Spleen (tissue), 7 donors: ENCODE results near the gene TAF7.

ENCODE experiments used
- CTCF ChIP-seq, 11 experiments: fragments of 200-600 bp in 7 of 11; fragments of 450-650 bp in 4 of 11; sonication (generic) in 4 of 11; IDR thresholded peaks in 8 of 11; conservative IDR thresholded peaks in 3 of 11; 1 replicate in 7 of 11; 2 replicates in 4 of 11; pipeline versions ENCODE4 v1.4.0 to v1.8.0; 2016 to 2021; ENCODE audit warnings: antibody characterized with exemption in 11 of 11, inconsistent platforms in 4 of 11, mild to moderate bottlenecking in 1 of 11
- POLR2A ChIP-seq, 3 donors: fragments of 450-650 bp; IDR thresholded peaks; one replicate each; pipeline ENCODE4 v1.5.1; 2017; ENCODE audit warnings: antibody characterized with exemption in 3 of 3, mild to moderate bottlenecking in 1 of 3
- donor health status: DM: no; HTN: no; CAD: no; lungs with moderate emphysema.
- donor health status: DM: no; HTN: no; CAD: no.
- donor health status: DM: no; HTN: no; CAD: no.

DNA sequence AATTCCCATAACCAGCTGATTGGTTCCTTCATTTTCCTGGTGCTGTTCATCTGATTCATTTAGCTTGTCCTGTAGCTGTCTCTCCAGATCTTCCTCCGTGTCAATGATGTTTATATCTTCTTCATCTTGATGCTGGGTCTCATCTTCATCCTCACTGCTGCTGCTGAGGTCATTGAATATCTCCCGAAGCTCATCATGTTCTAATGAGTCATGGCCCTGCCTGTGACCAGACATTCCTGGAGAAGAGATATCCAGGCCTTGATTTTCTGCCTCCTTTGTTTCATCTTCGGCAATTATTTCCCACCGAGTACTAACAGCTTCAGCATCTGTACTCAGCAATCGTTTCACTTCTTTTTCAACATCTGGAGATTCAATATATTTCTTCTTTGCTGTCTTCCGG, 1.4 kb downstream of the TAF7 start:
- TF ChIP-seq POLR2A (IDR thresholded peaks at IDR 0.05): no peak
- no peak for TF ChIP-seq CTCF (IDR thresholded peaks at IDR 0.05 in 8 of 11, conservative IDR thresholded peaks at IDR 0.05 in 3 of 11)
